HepG2 (cell line): ENCODE measurements around the gene EMC9. TPM values are rescaled to one million over a fixed set of nuclear protein-coding genes. Genes with fewer than 3 reads are reported as not detected.
A peak's percentile ranks its signal among the peaks of the same experiment; 100 is the strongest.

ENCODE experiments used
- GABPA ChIP-seq, 2 experiments: IDR thresholded peaks; 2 replicates each; pipeline ENCODE4 v1.6.1; 2011 to 2016; ENCODE audit warnings: low read depth in 2 of 2, low read length in 1 of 2, missing biosample characterization in 1 of 2, missing genetic modification characterization in 1 of 2
- GATAD2A ChIP-seq: IDR thresholded peaks from 2 replicates; pipeline ENCODE4 v1.6.1; 2016
- HOXA3 ChIP-seq: sonication (generic); formaldehyde crosslinking; IDR thresholded peaks from 2 replicates; pipeline ENCODE4 v1.5.0; 2020; ENCODE audit warnings: missing genetic modification reagents
- HOXA7 ChIP-seq: sonication (generic); formaldehyde crosslinking; IDR thresholded peaks from 2 replicates; pipeline ENCODE4 v1.8.1; 2022; ENCODE audit warnings: mild to moderate bottlenecking, missing genetic modification reagents, moderate library complexity
- KDM2A ChIP-seq: sonication (generic); formaldehyde crosslinking; IDR thresholded peaks from 2 replicates; pipeline ENCODE4 v1.4.0; 2020; ENCODE audit warnings: low read depth, missing genetic modification reagents, borderline replicate concordance
- MED1 ChIP-seq: sonication (generic); formaldehyde crosslinking; IDR thresholded peaks from 2 replicates; pipeline ENCODE4 v1.4.0; 2020; ENCODE audit warnings: missing genetic modification reagents
- NAIF1 ChIP-seq: sonication (generic); formaldehyde crosslinking; IDR thresholded peaks from 2 replicates; pipeline ENCODE4 v1.5.0; 2020; ENCODE audit warnings: mild to moderate bottlenecking, missing genetic modification reagents, borderline replicate concordance
- NFE2L2 ChIP-seq: fragments of 150-350 bp; IDR thresholded peaks from 2 replicates; pipeline ENCODE4 v1.6.1; 2014; ENCODE audit warnings: low read length
- PAF1 ChIP-seq: IDR thresholded peaks from 2 replicates; pipeline ENCODE4 v1.6.1; 2016; ENCODE audit warnings: missing genetic modification reagents, missing compliant biosample characterization
- RBM22 ChIP-seq: fragments of 200-400 bp; formaldehyde crosslinking; optimal IDR thresholded peaks from 2 replicates; pipeline ENCODE3; 2017; ENCODE audit warnings: mild to moderate bottlenecking, low read length, moderate library complexity
- TBX2 ChIP-seq: sonication (generic); formaldehyde crosslinking; IDR thresholded peaks from 2 replicates; pipeline ENCODE4 v1.5.0; 2020; ENCODE audit warnings: missing genetic modification reagents, mild to moderate bottlenecking, borderline replicate concordance
- ZFP36 ChIP-seq: fragments of 150-350 bp; IDR thresholded peaks from 2 replicates; pipeline ENCODE4 v1.6.1; 2018; ENCODE audit warnings: borderline replicate concordance, low read length, low read depth; ENCODE audit not compliant: partially characterized antibody
- ZKSCAN8 ChIP-seq: IDR thresholded peaks from 2 replicates; pipeline ENCODE4 v1.6.1; 2016; ENCODE audit warnings: borderline replicate concordance, missing genetic modification reagents, missing compliant biosample characterization
- ZNF256 ChIP-seq: sonication (generic); formaldehyde crosslinking; conservative IDR thresholded peaks from 2 replicates; pipeline ENCODE4 v1.4.0; 2020; ENCODE audit warnings: missing genetic modification reagents
- ZNF274 ChIP-seq: sonication (generic); formaldehyde crosslinking; IDR thresholded peaks from 2 replicates; pipeline ENCODE4 v1.5.1; 2020; ENCODE audit warnings: mild to moderate bottlenecking, missing genetic modification reagents
- ZNF367 ChIP-seq: sonication (generic); formaldehyde crosslinking; IDR thresholded peaks from 2 replicates; pipeline ENCODE4 v1.4.0; 2020; ENCODE audit warnings: missing genetic modification reagents, borderline replicate concordance
- ZNF614 ChIP-seq: IDR thresholded peaks from 2 replicates; pipeline ENCODE4 v1.6.1; 2018; ENCODE audit warnings: missing biosample characterization, missing genetic modification reagents, inconsistent platforms, borderline replicate concordance
- polyA plus RNA-seq, 8 experiments: library from polyadenylated mRNA; depleted of rRNA in 3 of 8; stranded (reverse) in 7 of 8; unstranded in 1 of 8; fragments of >200 nt; fragmentation: Illumina TruSeq in 4 of 8; extraction: Trizol in 4 of 8; gene quantifications; 2 replicates each; pipeline versions ENCODE4 v1.2.1 to v1.2.3, GENCODE V29; 2011 to 2016; ENCODE audit warnings: low read depth in 4 of 8, missing spikeins in 1 of 8, mixed read lengths in 1 of 8; ENCODE audit not compliant: insufficient read depth in 1 of 8
- total RNA-seq, 5 experiments: library from RNA; depleted of rRNA; stranded (reverse); fragments of >200 nt; fragmentation: Illumina TruSeq; extraction: Trizol; gene quantifications; 2 replicates each; pipeline ENCODE4 v1.2.3, GENCODE V29; 2016; ENCODE audit warnings: low read depth in 1 of 5
- TF ChIP-seq, protein P1 (sequence below): IDR thresholded peaks from 2 replicates; pipeline ENCODE4 v1.4.0; 2020; ENCODE audit warnings: mild to moderate bottlenecking, missing genetic modification reagents
- TF ChIP-seq, protein P2 (sequence below): sonication (generic); formaldehyde crosslinking; IDR thresholded peaks from 2 replicates; pipeline ENCODE4 v1.5.0; 2020; ENCODE audit warnings: mild to moderate bottlenecking, missing genetic modification reagents
- TF ChIP-seq, protein P3 (sequence below): sonication (generic); formaldehyde crosslinking; IDR thresholded peaks from 2 replicates; pipeline ENCODE4 v1.4.0; 2020; ENCODE audit warnings: missing genetic modification reagents, mild to moderate bottlenecking, borderline replicate concordance
- TF ChIP-seq, protein P4 (sequence below): sonication (generic); IDR thresholded peaks from 2 replicates; pipeline ENCODE4 v1.6.1; 2016; ENCODE audit warnings: low read depth, borderline replicate concordance
- TF ChIP-seq, protein P5 (sequence below): sonication (generic); formaldehyde crosslinking; IDR thresholded peaks from 2 replicates; pipeline ENCODE4 v1.9.0; 2021; ENCODE audit warnings: missing genetic modification reagents, borderline replicate concordance

The EMC9 gene
- total and polyA plus RNA-seq, 2 of the 13 experiments (the other 11 are each of a cell fraction or from before 2014, with no cell fraction given) = 60.5 to 78.7 TPM

DNA sequence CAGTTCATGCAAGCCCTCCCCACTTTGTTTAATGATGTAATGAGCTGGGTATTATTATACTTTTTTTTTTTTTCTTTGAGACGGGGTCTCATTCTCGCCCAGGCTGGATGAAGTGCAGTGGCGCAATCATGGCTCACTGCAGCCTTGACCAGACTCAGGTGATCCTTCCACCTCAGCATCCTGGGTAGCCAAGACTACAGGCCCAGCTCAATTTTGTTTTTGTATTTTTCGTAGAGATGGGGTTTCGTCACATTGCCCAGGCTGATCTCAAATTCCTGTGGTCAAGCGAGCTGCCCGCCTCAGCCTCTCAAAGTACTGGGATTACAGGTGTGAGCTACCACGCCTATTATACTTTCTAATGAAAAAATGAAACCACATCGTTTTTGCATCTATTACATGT lies 31.3 kb downstream of the EMC9 start (continued):
- TF ChIP-seq, protein P1, sequence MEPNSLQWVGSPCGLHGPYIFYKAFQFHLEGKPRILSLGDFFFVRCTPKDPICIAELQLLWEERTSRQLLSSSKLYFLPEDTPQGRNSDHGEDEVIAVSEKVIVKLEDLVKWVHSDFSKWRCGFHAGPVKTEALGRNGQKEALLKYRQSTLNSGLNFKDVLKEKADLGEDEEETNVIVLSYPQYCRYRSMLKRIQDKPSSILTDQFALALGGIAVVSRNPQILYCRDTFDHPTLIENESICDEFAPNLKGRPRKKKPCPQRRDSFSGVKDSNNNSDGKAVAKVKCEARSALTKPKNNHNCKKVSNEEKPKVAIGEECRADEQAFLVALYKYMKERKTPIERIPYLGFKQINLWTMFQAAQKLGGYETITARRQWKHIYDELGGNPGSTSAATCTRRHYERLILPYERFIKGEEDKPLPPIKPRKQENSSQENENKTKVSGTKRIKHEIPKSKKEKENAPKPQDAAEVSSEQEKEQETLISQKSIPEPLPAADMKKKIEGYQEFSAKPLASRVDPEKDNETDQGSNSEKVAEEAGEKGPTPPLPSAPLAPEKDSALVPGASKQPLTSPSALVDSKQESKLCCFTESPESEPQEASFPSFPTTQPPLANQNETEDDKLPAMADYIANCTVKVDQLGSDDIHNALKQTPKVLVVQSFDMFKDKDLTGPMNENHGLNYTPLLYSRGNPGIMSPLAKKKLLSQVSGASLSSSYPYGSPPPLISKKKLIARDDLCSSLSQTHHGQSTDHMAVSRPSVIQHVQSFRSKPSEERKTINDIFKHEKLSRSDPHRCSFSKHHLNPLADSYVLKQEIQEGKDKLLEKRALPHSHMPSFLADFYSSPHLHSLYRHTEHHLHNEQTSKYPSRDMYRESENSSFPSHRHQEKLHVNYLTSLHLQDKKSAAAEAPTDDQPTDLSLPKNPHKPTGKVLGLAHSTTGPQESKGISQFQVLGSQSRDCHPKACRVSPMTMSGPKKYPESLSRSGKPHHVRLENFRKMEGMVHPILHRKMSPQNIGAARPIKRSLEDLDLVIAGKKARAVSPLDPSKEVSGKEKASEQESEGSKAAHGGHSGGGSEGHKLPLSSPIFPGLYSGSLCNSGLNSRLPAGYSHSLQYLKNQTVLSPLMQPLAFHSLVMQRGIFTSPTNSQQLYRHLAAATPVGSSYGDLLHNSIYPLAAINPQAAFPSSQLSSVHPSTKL (CRISPR knock-in tag) = peak; percentile 54
- TF ChIP-seq HOXA3 (CRISPR knock-in tag) = peak; percentile 62
- TF ChIP-seq NAIF1 = no peak
- TF ChIP-seq KDM2A = peak; percentile 17; the same call in 1 of the 2 replicates
- no peak for TF ChIP-seq ZNF614
- TF ChIP-seq HOXA7 (CRISPR knock-in tag) = no peak
- no peak for TF ChIP-seq ZNF274 (CRISPR knock-in tag)
- TF ChIP-seq, protein P2, sequence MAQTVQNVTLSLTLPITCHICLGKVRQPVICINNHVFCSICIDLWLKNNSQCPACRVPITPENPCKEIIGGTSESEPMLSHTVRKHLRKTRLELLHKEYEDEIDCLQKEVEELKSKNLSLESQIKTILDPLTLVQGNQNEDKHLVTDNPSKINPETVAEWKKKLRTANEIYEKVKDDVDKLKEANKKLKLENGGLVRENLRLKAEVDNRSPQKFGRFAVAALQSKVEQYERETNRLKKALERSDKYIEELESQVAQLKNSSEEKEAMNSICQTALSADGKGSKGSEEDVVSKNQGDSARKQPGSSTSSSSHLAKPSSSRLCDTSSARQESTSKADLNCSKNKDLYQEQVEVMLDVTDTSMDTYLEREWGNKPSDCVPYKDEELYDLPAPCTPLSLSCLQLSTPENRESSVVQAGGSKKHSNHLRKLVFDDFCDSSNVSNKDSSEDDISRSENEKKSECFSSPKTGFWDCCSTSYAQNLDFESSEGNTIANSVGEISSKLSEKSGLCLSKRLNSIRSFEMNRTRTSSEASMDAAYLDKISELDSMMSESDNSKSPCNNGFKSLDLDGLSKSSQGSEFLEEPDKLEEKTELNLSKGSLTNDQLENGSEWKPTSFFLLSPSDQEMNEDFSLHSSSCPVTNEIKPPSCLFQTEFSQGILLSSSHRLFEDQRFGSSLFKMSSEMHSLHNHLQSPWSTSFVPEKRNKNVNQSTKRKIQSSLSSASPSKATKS = no peak
- TF ChIP-seq ZNF367 (CRISPR knock-in tag) = no peak
- peak; percentile 52 for TF ChIP-seq GATAD2A (CRISPR knock-in tag)
- no peak for TF ChIP-seq ZKSCAN8 (CRISPR knock-in tag)
- TF ChIP-seq TBX2 (CRISPR knock-in tag) = no peak
- TF ChIP-seq GABPA (IDR thresholded peaks at IDR 0.05; ENCODE audit: low read depth, low read length) = no peak
- TF ChIP-seq GABPA (CRISPR knock-in tag; IDR thresholded peaks at IDR 0.05; ENCODE audit: low read depth) = no peak
- TF ChIP-seq, protein P3, sequence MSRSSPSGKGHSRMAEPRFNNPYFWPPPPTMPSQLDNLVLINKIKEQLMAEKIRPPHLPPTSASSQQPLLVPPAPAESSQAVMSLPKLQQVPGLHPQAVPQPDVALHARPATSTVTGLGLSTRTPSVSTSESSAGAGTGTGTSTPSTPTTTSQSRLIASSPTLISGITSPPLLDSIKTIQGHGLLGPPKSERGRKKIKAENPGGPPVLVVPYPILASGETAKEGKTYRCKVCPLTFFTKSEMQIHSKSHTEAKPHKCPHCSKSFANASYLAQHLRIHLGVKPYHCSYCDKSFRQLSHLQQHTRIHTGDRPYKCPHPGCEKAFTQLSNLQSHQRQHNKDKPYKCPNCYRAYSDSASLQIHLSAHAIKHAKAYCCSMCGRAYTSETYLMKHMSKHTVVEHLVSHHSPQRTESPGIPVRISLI = peak; percentile 77; the same call in 1 of the 2 replicates
- TF ChIP-seq, protein P4, sequence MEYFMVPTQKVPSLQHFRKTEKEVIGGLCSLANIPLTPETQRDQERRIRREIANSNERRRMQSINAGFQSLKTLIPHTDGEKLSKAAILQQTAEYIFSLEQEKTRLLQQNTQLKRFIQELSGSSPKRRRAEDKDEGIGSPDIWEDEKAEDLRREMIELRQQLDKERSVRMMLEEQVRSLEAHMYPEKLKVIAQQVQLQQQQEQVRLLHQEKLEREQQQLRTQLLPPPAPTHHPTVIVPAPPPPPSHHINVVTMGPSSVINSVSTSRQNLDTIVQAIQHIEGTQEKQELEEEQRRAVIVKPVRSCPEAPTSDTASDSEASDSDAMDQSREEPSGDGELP = 0 out of 2 replicates have a peak, but pooled peaks have one; percentile 12
- TF ChIP-seq ZNF256 (CRISPR knock-in tag) = 0 out of 2 replicates have a peak, but pooled peaks have one; percentile 28
- TF ChIP-seq, protein P5, sequence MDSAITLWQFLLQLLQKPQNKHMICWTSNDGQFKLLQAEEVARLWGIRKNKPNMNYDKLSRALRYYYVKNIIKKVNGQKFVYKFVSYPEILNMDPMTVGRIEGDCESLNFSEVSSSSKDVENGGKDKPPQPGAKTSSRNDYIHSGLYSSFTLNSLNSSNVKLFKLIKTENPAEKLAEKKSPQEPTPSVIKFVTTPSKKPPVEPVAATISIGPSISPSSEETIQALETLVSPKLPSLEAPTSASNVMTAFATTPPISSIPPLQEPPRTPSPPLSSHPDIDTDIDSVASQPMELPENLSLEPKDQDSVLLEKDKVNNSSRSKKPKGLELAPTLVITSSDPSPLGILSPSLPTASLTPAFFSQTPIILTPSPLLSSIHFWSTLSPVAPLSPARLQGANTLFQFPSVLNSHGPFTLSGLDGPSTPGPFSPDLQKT (CRISPR knock-in tag) = no peak
- no peak for TF ChIP-seq PAF1 (CRISPR knock-in tag)
- TF ChIP-seq ZFP36 = no peak
- TF ChIP-seq RBM22 = no peak
- no peak for TF ChIP-seq NFE2L2
- TF ChIP-seq MED1 (CRISPR knock-in tag) = peak; percentile 43; the same call in 1 of the 2 replicates
